ENCODE measurements around the gene TEFM.
"Not testable (repeated sequence)": the region's sequence is repeated elsewhere in the genome, so short reads cannot be mapped to it uniquely, and the experiment has no call there.

TEFM gene, protein sequence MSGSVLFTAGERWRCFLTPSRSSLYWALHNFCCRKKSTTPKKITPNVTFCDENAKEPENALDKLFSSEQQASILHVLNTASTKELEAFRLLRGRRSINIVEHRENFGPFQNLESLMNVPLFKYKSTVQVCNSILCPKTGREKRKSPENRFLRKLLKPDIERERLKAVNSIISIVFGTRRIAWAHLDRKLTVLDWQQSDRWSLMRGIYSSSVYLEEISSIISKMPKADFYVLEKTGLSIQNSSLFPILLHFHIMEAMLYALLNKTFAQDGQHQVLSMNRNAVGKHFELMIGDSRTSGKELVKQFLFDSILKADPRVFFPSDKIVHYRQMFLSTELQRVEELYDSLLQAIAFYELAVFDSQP

DNA sequence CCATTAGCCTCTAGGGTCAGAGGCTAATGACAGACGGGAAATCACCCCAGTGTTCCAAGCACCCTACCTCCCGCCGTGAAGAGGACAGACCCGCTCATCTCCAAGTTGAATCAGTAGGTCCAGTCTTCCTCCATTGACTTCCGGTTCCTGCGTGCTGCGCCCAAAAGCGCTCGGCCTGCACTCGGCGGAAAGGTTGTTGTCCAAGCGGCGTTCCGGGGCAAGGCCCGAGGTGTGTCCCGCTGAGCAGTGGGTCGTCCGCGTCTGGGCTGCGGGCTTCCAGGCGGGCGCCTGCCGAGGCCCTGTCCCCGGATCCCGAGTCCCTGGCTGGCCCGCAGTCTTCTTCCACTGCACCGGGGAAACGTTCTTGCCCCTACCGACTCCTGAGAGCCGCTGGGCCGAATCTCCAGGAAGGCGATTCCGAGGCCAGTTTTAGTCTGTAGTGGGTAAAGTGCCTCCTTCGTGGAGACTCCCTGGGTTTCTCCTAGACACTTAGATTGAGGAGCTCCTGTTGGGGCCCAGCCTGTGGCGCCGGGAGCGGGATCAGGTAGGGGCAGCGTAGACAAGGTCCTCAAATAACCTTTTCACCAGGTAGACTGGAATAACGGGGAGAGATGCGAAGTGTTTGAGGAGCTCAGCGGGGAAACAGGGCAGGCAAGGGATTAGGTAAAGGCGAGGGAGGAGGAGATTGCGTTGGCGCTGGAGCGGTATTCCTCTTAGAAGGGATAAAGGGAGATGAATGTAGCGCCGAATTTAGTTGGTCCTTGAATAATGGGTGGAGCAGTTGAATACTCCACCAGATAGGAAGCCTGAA lies at the start of gene TEFM:
TEFM (minus strand) TSS at position 138 of the 811 bp plus-strand sequence; CDS start at position 98, 40 bp downstream.
- FAIRE-seq, result no peak

DNA sequence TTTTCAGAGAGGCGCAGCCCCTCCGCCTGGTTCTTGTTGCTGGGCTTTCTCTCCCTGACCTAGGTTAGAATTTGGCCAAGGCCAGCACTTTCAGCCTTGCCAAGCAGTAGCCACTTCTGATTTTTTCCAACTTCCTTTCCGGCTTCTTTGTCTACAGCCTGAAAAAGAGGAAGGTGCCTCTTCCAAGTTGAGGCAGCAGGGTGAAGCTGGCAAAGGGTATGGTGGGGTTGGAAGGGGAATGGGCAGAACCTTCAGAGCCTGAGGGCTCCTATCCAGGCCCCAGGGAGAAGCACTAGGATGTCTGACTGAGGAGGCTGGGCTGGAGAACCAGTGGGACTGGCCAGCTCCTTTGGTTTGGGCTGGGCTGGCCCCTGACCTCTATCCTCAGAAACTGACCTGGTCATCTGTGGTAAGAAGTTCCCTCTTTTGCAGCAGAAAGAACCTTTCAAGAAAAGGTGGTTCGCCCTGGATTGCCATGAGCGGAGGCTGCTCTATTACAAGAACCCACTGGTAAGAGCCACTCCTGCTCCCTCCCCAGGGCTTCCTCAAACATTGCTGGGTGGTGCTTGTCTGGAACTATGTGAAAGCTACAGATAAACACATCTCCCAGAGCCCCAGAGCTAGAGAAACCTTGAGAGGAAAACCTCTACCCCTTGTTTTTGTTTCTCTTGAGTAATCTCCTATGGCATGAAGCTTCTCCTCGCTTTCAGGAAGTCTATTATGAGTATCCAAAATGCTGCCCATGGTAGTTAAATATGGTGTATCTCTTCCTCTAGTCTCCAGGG lies 48.2 kb upstream of the TEFM start:
- FAIRE-seq, result no peak

DNA sequence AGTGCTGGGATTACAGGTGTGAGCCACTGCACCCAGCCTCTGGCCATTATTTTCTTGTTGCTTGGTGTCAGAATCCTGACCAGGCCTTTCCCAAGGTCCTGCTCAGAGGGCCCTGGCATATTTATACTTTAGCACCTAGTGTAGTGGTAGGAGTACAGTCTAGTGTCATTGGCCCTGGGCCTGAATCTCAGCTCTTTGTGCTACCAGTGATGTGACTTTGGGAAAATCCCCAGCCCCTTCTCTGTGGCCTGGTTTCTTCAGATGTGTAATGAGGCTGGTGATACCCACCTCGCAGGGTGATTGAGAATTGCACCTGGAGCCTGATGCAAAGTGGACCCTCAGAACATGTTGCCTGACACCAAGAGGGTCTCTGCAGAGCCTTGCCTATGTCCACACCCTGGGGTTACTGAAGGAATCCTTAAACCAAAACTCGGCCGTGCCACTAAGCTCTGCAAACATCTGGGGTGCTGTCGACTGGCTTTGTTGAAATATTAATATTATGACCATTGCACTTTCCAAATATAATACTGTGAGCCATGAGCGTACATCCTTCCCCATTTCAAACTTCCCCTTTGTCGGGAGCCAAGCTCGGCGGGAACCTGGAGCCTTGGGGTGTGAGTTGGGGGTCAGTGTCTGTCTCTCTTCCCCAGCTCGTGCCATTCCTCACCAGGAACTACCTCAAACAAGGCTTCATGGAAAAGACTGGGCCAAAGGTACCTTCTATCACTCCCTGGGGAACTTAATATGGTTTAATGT lies 46.8 kb upstream of the TEFM start:
- FAIRE-seq, result no peak

DNA sequence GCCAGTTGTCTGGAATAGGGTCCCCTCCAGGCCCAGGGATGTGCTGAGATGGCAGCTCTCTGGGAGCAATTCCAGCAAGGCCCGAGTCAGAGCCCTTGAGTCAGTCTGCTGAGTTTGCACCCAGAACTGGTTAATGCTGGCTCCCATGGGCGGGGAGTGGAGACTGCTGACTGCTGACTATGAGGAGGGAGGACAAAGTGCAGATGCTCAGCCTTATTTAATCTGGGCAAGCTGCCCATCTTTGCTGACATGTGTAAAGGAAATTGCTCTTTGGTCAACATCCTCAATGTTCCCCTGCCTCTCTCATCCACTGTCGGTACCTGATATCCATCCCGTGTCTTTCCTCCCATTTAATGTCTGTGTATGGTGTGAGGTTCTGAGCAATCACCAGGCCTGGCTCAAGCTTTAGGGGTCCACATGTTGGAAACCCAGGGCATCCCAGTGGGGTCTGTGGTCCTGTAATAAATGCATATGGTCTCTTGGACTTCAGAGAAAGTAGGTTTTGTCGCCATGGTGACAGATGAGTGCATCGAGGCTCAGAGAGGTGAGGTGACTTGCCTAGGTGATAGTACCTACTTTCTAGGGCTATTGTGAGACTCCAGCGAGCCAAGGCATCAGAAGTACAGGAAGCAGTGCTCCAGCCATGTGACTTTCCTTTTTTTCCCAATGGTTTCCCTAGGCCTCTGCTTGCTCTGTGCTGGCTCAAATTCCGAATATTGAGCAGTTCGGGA lies 44.8 kb upstream of the TEFM start:
- FAIRE-seq, result peak; percentile 96

DNA sequence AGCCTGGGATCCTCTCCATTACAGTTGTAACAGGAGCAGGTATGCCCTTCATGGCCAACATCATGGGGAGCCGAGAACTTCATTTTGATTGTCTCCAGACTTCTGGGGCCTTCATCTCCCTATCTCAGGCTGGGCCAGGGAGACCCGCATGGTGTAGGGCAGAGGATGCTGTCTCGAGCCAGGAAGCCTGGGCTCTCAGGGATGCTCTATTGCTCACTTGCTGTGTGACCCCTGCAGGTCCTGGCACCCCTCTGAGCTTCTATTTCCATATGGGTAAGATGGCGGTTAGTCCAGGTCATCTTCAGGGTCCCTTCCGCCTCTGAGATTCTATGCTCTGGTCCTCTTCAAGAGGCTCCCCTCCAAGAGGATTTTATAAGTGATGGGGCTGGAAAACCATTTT lies 44.2 kb upstream of the TEFM start:
- no peak for FAIRE-seq

- no peak for FAIRE-seq
These were observed 41.8 kb upstream of the TEFM start for GRCh38 chr17:30947796-30948195.

DNA sequence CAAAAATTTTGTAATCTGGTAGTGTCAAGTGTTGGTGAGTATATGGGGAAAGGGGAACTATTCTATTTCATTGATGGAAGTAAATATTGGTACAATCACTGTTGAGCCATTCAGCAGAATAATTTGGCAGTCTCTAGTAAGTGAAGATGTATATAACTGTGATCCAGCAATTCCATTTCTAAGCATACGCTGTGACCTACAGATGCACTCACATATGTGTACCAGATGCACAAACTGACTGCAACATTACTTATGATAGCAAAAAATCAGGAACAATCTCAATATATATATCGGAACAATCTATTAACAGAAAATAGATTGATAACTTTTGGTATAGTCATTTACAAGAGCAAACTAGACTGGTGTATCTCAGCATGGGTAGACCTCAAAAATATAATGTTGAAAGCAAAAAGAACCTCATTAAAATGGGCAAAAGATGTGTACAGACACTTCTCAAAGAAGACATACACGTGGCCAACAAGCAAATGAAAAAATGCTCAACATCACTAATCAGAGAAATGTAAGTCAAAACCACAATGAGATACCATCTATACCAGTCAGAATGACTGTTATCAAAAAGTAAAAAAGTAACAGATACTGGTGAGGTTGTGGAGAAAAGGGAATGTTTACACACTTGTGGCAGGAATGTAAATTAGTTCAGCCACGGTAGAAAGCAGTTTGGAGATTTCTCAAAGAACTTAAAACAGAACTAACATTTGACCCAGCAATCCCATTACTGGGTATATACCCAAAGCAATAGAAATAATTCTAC lies 36.5 kb upstream of the TEFM start:
- no peak for FAIRE-seq

DNA sequence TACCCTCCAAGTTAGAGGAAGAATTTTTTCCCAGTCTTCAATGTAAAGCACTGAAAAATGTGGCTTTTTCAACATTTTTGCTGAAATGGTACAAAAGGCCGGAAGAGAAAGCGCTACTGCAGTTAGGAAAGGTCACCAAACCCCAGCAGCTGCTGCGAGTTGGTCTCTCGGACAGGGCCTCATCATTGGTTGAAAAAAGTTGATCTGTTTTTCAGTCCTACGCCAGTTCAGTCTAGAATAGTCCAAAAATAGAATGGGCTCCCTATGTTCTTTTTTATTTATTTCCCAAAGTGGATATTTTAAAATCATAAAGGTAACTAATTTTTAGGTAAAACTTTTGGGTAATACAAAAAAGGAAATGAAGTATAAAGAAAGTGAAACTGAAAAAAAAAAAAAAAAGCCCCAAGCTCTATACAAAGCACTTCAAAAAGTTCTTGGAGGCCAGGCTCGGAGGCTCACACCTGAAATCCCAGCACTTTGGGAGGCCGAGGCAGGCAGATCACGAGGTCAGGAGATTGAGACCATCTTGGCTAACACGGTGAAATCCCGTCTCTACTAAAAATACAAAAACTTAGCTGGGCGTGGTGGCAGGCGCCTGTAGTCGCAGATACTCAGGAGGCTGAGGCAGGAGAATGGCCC lies 33.1 kb upstream of the TEFM start:
- no peak for FAIRE-seq

- no peak for FAIRE-seq
These were observed 27.9 kb upstream of the TEFM start for GRCh38 chr17:30933966-30934365.

DNA sequence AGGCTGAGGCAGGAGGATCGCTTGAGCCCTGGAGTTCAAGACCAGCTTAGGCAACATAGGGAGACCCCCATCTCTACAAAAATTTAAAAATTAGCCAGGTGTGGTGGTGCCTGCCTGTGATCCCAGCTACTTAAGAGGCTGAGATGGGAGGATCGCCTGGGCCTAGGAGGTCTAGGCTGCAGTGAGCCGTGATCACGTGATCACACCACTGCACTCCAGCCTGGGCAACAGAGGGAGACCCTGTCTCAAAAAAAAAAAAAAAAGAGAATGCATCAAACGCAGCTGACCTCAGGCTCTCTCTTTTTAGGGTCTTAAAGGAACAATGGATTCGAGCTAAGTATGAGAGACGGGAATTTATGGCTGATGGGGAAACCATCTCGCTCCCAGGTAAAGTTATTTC lies 25.5 kb upstream of the TEFM start:
- FAIRE-seq, result not testable (repeated sequence)

DNA sequence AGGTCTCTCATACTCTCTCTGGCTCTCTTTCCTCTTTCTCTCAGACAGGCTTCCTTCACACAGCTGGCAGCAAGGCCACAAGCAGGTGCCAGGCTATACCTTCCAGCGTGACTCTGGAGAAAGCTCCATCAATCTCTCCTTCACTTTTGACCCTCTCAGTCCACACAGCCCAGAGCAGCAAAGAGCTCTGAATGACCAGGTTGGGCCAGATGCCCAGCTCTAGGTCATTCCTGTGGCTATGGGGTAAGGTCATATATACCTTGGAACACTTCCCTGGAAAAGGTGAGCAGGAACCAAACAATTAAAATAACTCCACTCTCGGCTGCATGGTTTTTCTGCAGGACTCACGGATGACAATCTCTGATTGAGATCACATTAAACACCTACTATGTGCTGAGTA lies 24.5 kb upstream of the TEFM start:
- FAIRE-seq, result no peak

DNA sequence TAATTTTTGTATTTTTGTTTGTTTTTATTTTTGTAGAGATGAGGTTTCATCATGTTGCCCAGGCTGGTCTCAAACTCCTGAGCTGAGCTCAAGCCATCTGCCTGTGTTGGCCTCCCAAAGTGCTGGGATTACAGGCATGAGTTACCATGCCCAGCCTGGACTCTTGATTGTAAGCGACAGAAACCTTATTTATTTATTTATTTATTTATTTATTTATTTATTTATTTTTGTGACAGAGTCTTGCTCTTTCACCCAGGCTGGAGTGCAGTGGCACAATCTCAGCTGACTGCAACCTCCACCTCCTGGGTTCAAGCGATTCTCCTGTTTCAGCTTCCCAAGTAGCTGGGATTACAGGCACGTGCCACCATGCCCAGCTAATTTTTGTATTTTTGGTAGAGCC lies 23.8 kb upstream of the TEFM start:
- not testable (repeated sequence) for FAIRE-seq

DNA sequence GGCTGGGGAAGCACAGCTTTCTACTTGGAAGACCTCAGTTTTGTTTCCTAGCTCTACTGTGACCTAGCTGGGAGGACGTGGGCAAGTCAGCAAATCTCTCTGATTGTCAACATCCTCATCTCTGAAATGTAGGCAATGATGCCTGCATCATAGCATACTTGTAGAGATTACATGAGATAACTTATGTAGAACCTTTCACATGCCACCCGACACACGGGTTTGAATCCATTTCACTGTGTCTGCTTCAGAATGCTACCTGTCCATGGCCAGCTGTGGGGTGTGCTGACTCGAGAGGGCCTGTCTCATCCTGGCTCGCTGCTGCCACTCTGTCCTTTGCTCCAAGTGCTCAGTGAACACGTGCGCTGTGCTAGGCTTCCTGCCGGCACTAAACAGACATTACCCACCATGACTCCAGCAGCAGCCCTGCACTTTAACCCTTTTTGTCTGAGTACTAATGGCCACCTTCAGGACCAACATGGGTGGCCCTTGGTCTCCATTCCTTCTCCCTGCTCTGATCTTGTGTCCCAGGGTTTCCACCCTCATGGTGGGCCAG lies 23.1 kb upstream of the TEFM start:
- FAIRE-seq, result no peak

DNA sequence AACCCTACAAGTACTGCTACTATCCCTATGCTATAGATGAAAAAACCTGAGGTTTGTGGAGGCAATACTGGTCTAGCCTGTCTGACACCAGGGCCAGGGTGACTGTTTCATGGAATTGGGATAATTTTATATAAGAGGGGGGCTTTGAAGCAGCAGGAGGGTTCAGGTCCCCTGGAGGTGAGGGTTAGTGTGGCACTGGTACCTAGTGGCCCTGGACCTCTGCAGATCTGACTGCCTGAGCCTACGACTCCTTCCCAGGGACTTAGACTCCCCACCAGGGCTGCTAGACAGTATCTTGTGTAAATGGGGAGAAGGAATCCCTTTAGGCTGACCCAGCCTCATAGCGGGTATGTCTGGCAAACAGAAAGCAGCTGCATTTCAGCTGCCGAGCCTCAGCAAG lies 22.5 kb upstream of the TEFM start:
- FAIRE-seq, result no peak

DNA sequence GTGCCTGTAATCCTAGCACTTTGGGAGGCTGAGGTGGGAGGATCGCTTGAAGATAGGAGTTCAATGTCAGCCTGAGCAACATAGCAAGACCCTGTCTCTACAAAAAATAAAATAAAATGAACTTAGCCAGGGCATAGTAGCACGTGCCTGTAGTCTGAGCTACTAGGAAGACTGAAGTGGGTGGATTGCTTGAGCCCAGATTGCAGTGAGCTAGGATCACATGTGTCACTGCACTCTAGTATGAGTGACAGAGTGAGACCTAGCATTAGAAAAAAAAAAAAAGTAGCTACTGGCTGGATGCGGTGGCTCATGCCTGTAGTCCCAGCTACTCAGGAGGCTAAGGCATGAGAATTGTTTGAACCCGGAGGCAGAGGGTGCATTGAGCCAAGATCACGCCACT lies 21.7 kb upstream of the TEFM start:
- FAIRE-seq, result no peak

DNA sequence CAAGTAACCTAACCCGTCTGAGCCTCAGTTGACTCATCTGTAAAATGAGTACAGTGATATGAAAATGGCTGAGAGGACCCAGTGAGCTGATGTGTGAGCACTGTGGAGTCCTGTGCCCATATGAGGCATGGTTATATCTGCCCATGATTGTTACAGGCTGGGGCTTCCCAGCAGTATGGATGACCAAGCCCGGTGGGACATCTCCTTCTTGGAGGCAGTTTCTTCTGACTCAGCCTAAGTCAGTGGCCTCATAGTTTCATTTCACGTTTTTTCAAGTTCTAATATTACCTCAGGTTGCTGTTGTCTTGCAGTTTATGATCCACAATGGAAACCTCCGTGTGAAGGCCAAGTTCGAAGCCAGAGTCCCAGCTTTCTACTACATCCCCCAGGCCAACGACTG lies 20.5 kb upstream of the TEFM start:
- FAIRE-seq, result no peak

- no peak for FAIRE-seq
These were observed 18.3 kb upstream of the TEFM start for GRCh38 chr17:30924341-30924740.

GRCh38 chr17:30922235-30923030 lies 16.4 kb upstream of the TEFM start:
- no peak for FAIRE-seq

GRCh38 chr17:30921544-30922196 lies 15.6 kb upstream of the TEFM start, which contains the start of gene ADAP2:
Gene ADAP2 (plus strand): TSS chr17:30921945. CDS start chr17:30922015, 70 bp downstream.
- no peak for FAIRE-seq
